DND-41 (cell line): ENCODE measurements around the gene CCDC69.
"Not testable (repeated sequence)": the region's sequence is repeated elsewhere in the genome, so short reads cannot be mapped to it uniquely, and the experiment has no call there.

Experiments used
- CTCF ChIP-seq: IDR thresholded peaks from 2 replicates; pipeline ENCODE4 v1.5.1; 2012; ENCODE audit warnings: borderline replicate concordance, low read length, moderate library complexity, mild to moderate bottlenecking; ENCODE audit not compliant: poor library complexity, severe bottlenecking; ENCODE audit errors: extremely low read depth
- EZH2 ChIP-seq: IDR thresholded peaks from 3 replicates; pipeline ENCODE4 v1.6.1; 2012; ENCODE audit warnings: borderline replicate concordance, low read depth, mild to moderate bottlenecking, moderate library complexity, low read length, inconsistent platforms; ENCODE audit not compliant: severe bottlenecking

GRCh38 chr5:151176268-151176667 lies 47.6 kb downstream of the CCDC69 start:
- not testable (repeated sequence) for TF ChIP-seq CTCF, EZH2
